Measurements from ENCODE around the gene SPAG7.
A peak's percentile ranks its signal among the peaks of the same experiment; 100 is the strongest.
"Not testable (repeated sequence)": the region's sequence is repeated elsewhere in the genome, so short reads cannot be mapped to it uniquely, and the experiment has no call there.

The SPAG7 gene

DNA sequence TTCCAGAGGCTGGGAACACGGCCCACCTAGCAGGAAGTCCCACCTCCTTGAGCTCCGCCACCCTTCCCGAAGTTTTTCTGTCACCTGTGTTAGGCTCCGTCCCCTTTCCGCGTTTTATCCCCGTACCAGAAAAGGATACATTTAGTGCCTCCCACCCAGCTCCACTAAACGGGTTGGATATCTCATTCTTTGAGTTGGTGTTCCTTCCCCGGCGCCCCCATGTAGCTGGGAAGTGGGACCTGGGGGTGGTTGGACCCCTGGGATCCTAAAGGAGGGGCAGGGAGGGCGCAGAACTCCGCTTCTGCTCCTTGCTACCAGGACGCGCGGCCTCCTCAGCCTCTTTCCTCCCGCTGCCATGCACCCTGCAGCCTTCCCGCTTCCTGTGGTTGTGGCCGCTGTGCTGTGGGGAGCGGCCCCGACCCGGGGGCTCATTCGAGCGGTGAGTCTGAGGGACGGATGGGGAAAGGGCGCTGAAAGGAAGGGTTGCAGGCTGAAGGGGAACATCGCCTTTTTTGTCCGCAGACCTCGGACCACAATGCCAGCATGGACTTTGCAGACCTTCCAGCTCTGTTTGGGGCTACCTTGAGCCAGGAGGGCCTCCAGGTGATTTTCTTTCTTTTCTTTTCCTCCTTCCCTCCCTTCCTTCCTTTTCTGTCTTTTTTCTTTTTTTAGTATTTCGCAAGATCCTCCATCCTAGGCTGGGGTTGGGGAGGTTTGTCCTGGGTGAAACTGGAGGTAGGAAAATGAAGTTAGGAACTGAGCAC, 26.9 kb downstream of the SPAG7 start:
- DNase-seq (ENCODE audit: low read depth, low spot score): no peak

DNA sequence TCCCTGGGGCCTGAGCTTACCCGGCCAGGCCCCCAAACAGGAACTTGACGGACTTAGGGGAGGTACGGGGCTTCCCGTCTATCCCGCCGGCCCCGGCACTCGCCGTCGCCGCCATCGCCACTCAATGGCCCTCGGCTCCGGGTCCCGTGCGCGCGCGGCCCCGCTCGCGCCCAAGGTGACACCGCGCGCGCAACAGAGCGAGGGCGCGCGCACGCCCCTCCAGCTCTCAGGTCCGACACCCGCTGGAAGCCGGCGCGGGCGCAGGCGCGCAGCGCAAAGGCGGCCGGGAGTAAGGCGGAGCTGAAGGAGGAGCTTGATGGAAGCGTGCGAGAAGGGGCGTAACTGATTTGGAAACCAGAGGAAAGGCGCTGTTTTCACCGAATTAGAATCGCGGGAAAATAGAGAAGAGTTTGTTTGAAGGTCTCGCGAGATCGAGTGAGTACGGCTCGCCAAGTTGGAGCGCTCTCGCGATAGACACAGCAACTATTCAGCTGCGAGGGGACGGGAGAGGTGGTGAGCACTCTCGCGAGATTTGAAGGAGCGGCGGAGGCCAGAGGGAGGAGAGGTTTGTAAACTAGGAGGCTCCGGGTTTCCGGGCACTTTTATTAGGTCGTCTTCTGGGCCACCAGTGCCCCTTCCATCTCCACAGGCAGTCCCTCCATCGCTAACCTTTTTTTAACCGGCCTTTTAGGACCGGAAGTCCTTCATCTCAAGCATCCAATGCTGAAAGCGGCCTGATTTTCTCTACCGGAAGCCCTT, 27.6 kb downstream of the SPAG7 start, which contains the start of the genes RNF167 and SLC25A11:
RNF167 (plus strand) TSS at position 473 of the 759 bp plus-strand sequence. CDS start 642 bp downstream, outside the sequence.
SLC25A11 (minus strand) TSS at position 251 of the 759 bp plus-strand sequence; CDS start at position 115, 136 bp downstream.
- H3K4me3 ChIP-seq (ENCODE audit: low read length): peak within 1 kb of the TSS; percentile 98
- peak; percentile 100 for DNase-seq (ENCODE audit: low read depth, low spot score)

More for the DNA sequence above, 26.9 kb downstream of the SPAG7 start:
- peak overlapping the region; percentile 98 for H3K4me3 ChIP-seq (ENCODE audit: low read length)

- H3K4me3 ChIP-seq (ENCODE audit: low read length): peak overlapping the region; percentile 98
- DNase-seq (ENCODE audit: low read depth, low spot score): no peak
Observed at GRCh38 chr17:4939546-4939795, 28.1 kb downstream of the SPAG7 start.

GRCh38 chr17:4938688-4939545, 28.7 kb downstream of the SPAG7 start:
- peak overlapping the region; percentile 98 for H3K4me3 ChIP-seq (ENCODE audit: low read length)
- DNase-seq (ENCODE audit: low read depth, low spot score): no peak

DNA sequence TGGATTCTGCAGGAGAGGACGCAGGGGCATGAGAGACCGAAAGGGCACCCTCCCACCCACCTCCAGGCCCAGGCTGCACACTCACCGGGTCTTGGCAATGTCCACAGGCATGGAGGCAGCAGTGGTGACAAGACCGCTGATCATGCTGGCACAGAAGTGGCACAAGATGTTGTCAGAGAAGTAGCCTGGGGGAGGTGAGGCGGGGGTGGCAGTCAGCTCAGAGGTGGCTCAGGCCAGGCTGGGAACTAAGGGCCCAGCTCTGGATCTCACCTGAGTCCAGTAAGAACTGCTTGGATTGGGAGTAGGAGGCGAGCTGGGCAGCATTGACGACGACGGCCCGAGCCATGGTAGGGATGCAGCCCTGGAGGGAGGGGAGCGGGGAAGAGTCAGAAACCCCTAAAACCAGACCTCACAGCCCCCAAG, 29.5 kb downstream of the SPAG7 start:
- no peak overlapping the region for H3K4me3 ChIP-seq (ENCODE audit: low read length)
- no peak for DNase-seq (ENCODE audit: low read depth, low spot score)

- DNase-seq (ENCODE audit: low read depth, low spot score): no peak
- H3K4me3 ChIP-seq (ENCODE audit: low read length): no peak overlapping the region
Observed at GRCh38 chr17:4937553-4937952, 30.1 kb downstream of the SPAG7 start.

DNA sequence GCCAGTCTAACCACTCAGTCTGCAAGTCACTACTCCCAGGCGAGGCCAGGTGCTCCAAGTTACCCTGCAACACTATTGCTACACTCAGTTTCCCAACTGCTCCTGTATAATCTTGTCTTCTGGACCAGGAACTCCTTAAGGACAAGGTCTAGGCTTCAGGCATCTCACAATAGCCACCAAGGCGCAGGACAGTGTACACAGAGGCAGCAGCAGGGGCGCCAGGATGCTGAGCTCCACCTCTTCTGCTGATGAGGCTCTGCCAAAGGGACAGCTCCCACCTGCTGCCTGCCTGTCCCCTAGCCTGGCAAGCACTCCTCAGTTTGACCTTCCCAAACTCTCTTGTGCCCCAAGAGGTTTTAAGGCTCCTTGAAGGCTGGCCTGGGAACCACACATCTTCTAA, 31.2 kb downstream of the SPAG7 start:
- H3K4me3 ChIP-seq (ENCODE audit: low read length): no peak overlapping the region
- DNase-seq (ENCODE audit: low read depth, low spot score): no peak

DNA sequence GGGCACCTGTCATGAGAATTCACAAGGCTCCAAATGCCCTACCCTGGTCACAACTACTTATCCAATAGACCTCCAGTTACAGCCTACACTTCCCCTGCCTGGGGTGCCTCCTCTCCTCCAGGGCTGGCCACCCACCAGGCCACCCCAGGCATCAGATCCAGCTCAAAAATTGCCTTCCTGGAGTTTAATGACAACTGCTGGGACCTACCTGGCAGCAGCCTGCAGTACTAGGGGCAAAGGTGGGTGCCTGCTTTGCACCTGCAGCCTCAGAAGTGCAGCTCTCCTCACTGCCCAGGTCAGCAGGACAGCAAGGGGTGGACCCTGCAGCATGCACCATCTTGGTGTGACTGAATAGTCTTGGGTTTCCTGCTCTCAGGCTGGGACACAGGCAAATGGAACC, 32.0 kb downstream of the SPAG7 start:
- no peak overlapping the region for H3K4me3 ChIP-seq (ENCODE audit: low read length)
- DNase-seq (ENCODE audit: low read depth, low spot score): no peak

DNA sequence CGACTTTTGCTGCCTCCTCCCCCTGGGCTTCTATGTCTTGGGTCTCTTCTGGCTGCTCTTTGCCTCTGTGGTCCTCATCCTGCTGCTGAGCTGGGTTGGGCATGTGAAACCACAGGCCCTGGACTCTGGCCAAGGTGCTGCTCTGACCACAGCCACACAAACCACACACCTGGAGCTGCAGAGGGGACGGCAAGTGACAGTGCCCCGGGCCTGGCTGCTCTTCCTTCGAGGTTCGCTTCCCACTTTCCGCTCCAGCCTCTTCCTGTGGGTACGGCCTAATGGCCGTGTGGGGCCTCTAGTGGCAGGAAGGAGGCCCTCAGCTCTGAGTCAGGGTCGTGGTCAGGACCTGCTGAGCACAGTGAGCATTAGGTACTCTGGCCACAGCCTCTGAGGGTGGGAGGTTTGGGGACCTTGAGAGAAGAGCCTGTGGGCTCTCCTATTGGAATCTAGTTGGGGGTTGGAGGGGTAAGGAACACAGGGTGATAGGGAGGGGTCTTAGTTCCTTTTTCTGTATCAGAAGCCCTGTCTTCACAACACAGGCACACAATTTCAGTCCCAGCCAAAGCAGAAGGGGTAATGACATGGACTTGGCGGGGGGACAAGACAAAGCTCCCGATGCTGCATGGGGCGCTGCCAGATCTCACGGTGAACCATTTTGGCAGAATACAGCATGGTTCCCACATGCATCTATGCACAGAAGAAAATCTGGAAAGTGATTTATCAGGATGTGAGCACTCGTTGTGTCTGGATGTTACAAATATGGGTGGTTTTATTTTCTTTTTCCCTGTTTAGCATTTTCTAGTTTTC, 33.2 kb downstream of the SPAG7 start:
- no peak overlapping the region for H3K4me3 ChIP-seq (ENCODE audit: low read length)
- DNase-seq (ENCODE audit: low read depth, low spot score): no peak

DNA sequence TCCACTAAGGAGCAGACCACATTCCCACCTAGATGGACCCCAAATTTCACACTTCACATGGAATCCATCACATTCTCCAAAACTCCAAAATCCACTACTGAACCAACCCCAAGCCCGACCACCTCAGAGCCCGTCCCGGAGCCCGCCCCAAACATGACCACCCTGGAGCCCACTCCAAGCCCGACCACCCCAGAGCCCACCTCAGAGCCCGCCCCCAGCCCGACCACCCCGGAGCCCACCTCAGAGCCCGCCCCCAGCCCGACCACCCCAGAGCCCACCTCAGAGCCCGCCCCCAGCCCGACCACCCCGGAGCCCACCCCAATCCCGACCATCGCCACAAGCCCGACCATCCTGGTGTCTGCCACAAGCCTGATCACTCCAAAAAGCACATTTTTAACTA, 34.0 kb downstream of the SPAG7 start:
- DNase-seq (ENCODE audit: low read depth, low spot score): no peak
- no peak overlapping the region for H3K4me3 ChIP-seq (ENCODE audit: low read length)

DNA sequence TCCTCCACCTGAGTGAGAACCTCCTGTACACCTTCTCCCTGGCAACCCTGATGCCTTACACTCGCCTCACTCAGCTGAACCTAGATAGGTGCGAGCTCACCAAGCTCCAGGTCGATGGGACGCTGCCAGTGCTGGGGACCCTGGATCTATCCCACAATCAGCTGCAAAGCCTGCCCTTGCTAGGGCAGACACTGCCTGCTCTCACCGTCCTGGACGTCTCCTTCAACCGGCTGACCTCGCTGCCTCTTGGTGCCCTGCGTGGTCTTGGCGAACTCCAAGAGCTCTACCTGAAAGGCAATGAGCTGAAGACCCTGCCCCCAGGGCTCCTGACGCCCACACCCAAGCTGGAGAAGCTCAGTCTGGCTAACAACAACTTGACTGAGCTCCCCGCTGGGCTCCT, 34.9 kb downstream of the SPAG7 start:
- DNase-seq (ENCODE audit: low read depth, low spot score): no peak
- no peak overlapping the region for H3K4me3 ChIP-seq (ENCODE audit: low read length)

- H3K4me3 ChIP-seq (ENCODE audit: low read length): no peak within 1 kb of the TSS
- DNase-seq (ENCODE audit: low read depth, low spot score): no peak
Observed at GRCh38 chr17:4931963-4932362, 35.7 kb downstream of the SPAG7 start, which contains the start of gene GP1BA. GP1BA (plus strand) TSS chr17:4932277; CDS start chr17:4932605, 328 bp downstream.

DNA sequence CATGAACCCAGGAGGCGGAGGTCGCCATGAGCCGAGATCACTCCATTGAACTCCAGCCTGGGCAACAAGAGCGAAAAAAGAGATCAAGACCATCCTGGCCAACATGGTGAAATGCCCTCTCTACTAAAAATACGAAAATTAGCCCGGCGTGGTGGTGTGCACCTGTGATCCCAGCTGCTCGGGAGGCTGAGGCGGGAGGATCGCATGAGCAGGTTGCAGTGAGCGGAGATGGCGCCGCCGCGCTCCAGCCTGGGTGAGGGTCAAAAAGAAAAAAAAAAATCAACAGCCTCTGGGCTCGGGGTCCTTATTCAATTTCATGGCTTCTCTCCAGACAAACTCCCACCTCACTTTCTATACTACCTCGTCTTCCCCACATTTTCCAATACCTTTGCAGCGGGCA, 38.7 kb downstream of the SPAG7 start:
- DNase-seq (ENCODE audit: low read depth, low spot score): no peak
- H3K4me3 ChIP-seq (ENCODE audit: low read length): no peak overlapping the region

DNA sequence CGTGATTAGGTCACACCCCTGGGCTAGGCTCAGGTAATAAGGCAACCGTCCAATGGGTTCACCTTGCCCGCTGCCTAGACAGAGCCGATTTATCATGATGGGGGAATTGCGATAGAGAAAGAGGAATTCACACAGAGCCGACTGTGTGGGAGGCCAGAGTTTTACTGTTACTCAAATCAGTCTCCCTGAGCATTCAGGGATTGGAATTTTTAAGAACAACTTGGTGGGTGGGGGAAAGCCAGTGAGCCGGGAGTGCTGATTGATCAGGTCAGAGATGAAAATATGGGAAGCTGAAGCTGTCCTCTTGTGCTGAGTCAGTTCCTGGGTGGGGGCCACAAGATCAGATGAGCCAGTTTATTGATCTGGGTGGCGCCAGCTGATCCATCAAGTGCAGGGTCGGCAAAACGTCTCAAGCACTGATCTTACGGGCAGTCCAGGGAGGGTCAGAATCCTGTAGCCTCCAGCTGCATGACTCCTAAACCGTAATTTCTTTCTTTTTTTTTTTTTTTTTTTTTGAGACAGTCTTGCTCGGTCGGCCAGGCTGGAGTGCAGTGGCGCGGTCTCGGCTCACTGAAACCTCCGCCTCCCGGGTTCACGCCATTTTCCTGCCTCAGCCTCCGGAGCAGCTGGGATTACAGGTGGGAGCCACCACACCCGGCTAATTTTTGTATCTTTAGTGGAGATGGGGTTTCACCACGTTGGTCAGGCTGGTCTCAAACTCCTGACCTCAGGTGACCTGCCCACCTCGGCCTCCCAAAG, 40.9 kb downstream of the SPAG7 start:
- not testable (repeated sequence) for H3K4me3 ChIP-seq (ENCODE audit: low read length); DNase-seq (ENCODE audit: low read depth, low spot score)

- DNase-seq (ENCODE audit: low read depth, low spot score): no peak
Observed at GRCh38 chr17:4921320-4921719, 46.3 kb downstream of the SPAG7 start.

DNA sequence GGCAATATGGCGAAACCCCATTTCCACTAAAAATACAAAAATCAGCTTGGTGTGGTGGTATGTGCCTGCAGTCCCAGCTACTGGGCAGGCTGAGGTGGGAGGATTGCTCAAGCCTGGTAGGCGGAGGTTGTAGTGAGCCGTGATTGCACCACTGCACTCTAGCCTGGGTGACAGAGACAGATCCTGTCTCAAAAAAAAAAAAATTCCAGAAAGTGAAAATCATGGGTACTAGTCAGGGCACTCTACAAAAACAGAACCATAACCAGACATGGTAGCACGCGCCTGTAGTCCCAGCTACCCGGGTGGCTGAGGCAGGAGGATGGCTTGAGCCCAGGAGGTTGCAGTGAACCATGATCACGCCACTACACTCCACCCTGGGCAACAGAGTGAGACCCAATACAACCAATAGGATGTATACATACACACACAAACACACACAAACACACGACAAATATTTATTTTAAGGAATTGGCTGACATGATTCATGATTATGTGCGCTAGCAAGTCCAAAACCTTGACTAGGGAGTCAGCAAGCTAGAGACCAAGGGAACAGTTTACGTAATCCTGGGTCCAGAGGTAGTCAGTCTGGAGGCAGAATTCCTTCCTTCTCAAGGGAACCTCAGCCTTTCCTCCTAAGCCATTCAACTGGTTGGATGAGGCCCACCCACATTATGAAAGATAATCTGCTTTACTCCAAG, 47.1 kb downstream of the SPAG7 start:
- no peak for DNase-seq (ENCODE audit: low read depth, low spot score)
- H3K4me3 ChIP-seq (ENCODE audit: low read length): no peak overlapping the region

More at GRCh38 chr17:4921320-4921719, 46.3 kb downstream of the SPAG7 start:
- H3K4me3 ChIP-seq (ENCODE audit: low read length): no peak overlapping the region

- DNase-seq (ENCODE audit: low read depth, low spot score): no peak
- no peak overlapping the region for H3K4me3 ChIP-seq (ENCODE audit: low read length)
Observed at GRCh38 chr17:4919511-4920047, 48.0 kb downstream of the SPAG7 start.

Measured in Jurkat, Clone E6-1 (cell line).